MM.1S (cell line): Measurements from ENCODE around the gene JPH3.

Experiments
- EZH2 ChIP-seq: fragments of 300-600 bp; sonication (generic); optimal IDR thresholded peaks from 2 replicates; pipeline ENCODE3; 2017; ENCODE audit warnings: low read depth, mild to moderate bottlenecking, antibody characterized with exemption, low read length, mixed read lengths
- TF ChIP-seq, protein P1 (sequence below): fragments of 300-600 bp; sonication (generic); IDR thresholded peaks from 2 replicates; pipeline ENCODE4 v1.5.1; 2016; ENCODE audit warnings: antibody characterized with exemption, low read length, mixed read lengths

DNA sequence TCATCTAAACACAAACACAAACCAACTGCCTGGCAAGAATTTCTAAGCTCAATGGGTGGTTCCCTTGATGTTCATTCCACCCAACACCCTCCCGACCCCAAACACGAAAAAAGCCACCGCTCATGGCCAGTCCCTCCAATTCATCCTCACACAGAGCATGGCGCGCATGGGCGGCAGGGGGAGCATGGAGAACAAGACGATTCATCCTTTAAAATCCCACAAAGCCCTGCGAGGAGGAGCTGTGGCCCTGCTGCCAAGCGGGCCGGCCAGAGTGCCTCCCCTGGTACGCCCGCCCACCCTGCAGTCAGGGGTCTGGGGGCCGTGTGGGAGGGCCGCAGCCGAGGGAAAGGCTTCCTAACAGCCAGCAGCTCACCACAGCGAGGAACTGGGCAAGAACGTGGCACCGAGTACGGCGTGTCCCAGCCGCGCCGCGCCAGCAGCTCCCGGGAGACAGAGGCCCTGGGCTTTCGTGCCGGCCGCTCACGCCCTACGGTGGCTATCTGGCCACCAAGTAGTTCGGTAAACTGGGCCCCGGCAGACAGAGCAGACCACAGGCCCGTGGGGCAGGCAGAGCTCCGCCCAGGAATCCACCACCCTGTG lies 102.5 kb downstream of the JPH3 start:
- TF ChIP-seq EZH2 = no peak
- TF ChIP-seq, protein P1, sequence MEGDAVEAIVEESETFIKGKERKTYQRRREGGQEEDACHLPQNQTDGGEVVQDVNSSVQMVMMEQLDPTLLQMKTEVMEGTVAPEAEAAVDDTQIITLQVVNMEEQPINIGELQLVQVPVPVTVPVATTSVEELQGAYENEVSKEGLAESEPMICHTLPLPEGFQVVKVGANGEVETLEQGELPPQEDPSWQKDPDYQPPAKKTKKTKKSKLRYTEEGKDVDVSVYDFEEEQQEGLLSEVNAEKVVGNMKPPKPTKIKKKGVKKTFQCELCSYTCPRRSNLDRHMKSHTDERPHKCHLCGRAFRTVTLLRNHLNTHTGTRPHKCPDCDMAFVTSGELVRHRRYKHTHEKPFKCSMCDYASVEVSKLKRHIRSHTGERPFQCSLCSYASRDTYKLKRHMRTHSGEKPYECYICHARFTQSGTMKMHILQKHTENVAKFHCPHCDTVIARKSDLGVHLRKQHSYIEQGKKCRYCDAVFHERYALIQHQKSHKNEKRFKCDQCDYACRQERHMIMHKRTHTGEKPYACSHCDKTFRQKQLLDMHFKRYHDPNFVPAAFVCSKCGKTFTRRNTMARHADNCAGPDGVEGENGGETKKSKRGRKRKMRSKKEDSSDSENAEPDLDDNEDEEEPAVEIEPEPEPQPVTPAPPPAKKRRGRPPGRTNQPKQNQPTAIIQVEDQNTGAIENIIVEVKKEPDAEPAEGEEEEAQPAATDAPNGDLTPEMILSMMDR = no peak
